Neural cell (in vitro differentiated cells): ENCODE data around the gene SNX21. TPM values are rescaled to one million over a fixed set of nuclear protein-coding genes. Genes with fewer than 3 reads are reported as not detected.

Experiments used
- H2AFZ ChIP-seq: fragments of 200-600, 300-800 bp; sonication (generic), shearing (Covaris generic); 2 replicates; pipeline ENCODE4 v1.6.0; 2014; ENCODE audit warnings: low read depth, mild to moderate bottlenecking, antibody characterized with exemption, low read length, moderate library complexity
- H3F3A ChIP-seq: fragments of 200-600 bp; shearing (Covaris generic); 2 replicates; pipeline ENCODE4 v1.6.1; 2016; ENCODE audit warnings: mild to moderate bottlenecking, moderate library complexity, mixed read lengths, antibody characterized with exemption, low read length; ENCODE audit not compliant: insufficient read depth, poor library complexity, severe bottlenecking
- H3K27ac ChIP-seq: fragments of 200-600, 300-800 bp; sonication (generic), shearing (Covaris generic); 2 replicates; pipeline ENCODE4 v1.5.1; 2014; ENCODE audit warnings: mild to moderate bottlenecking, low read length, moderate library complexity
- H3K27me3 ChIP-seq: fragments of 300-800, 200-600 bp; sonication (generic), shearing (Covaris generic); 2 replicates; pipeline ENCODE4 v1.6.0; 2014; ENCODE audit warnings: mild to moderate bottlenecking, low read depth, low read length, moderate library complexity; ENCODE audit not compliant: insufficient read depth
- H3K36me3 ChIP-seq: fragments of 300-800, 200-600 bp; sonication (generic), shearing (Covaris generic); 2 replicates; pipeline ENCODE4 v1.5.1; 2014; ENCODE audit warnings: mild to moderate bottlenecking, antibody characterized with exemption, low read length, moderate library complexity; ENCODE audit not compliant: insufficient read depth
- H3K4me2 ChIP-seq: fragments of 300-800, 200-600 bp; sonication (generic), shearing (Covaris generic); 2 replicates; pipeline ENCODE4 v1.6.0; 2014; ENCODE audit warnings: mild to moderate bottlenecking, low read length
- H3K4me3 ChIP-seq: fragments of 300-800, 200-600 bp; sonication (generic), shearing (Covaris generic); 2 replicates; pipeline ENCODE4 v1.5.1; 2014; ENCODE audit warnings: mild to moderate bottlenecking, low read length, moderate library complexity
- H3K79me2 ChIP-seq: fragments of 200-600 bp; shearing (Covaris generic); replicated peaks from 2 replicates; pipeline ENCODE4 v1.6.0; 2014; ENCODE audit warnings: mild to moderate bottlenecking, low read length, moderate library complexity; ENCODE audit not compliant: insufficient read depth
- H3K9ac ChIP-seq: fragments of 300-800, 200-600 bp; sonication (generic), shearing (Covaris generic); 2 replicates; pipeline ENCODE4 v1.6.1; 2016; ENCODE audit warnings: mild to moderate bottlenecking, low read length, mixed read lengths
- H3K9me2 ChIP-seq: fragments of 200-600 bp; shearing (Covaris generic); 2 replicates; pipeline ENCODE4 v1.6.1; 2016; ENCODE audit warnings: mild to moderate bottlenecking, low read length, mixed read lengths; ENCODE audit not compliant: insufficient read depth
- H3K9me3 ChIP-seq: fragments of 200-600, 300-800 bp; sonication (generic), shearing (Covaris generic); 2 replicates; pipeline ENCODE4 v1.6.1; 2016; ENCODE audit warnings: mild to moderate bottlenecking, mixed run types, low read length, moderate library complexity, mixed read lengths
- H4K20me1 ChIP-seq: fragments of 200-600 bp; shearing (Covaris generic); 2 replicates; pipeline ENCODE4 v1.6.1; 2016; ENCODE audit warnings: mild to moderate bottlenecking, mixed run types; ENCODE audit not compliant: insufficient read depth
- EP300 ChIP-seq: fragments of 450-650 bp; conservative IDR thresholded peaks from 2 replicates; pipeline ENCODE4 v1.6.1; 2014; ENCODE audit warnings: antibody characterized with exemption, mild to moderate bottlenecking, moderate library complexity; ENCODE audit not compliant: poor library complexity, severe bottlenecking
- EZH2 ChIP-seq: fragments of 200-600, 300-800 bp; shearing (Covaris generic), sonication (generic); IDR thresholded peaks from 2 replicates; pipeline ENCODE4 v1.6.1; 2014; ENCODE audit warnings: antibody characterized with exemption, low read length, borderline replicate concordance, mild to moderate bottlenecking; ENCODE audit not compliant: insufficient read depth, poor library complexity, severe bottlenecking
- MXI1 ChIP-seq: fragments of 450-650 bp; conservative IDR thresholded peaks from 2 replicates; pipeline ENCODE4 v1.6.1; 2014; ENCODE audit warnings: antibody characterized with exemption, mild to moderate bottlenecking; ENCODE audit not compliant: poor library complexity, severe bottlenecking
- POLR2AphosphoS5 ChIP-seq: IDR thresholded peaks from 2 replicates; pipeline ENCODE4 v1.6.1; 2012
- RAD21 ChIP-seq: fragments of 450-650 bp; conservative IDR thresholded peaks from 2 replicates; pipeline ENCODE4 v1.6.1; 2014; ENCODE audit warnings: antibody characterized with exemption, mild to moderate bottlenecking, moderate library complexity
- SMC3 ChIP-seq: fragments of 450-650 bp; conservative IDR thresholded peaks from 2 replicates; pipeline ENCODE4 v1.6.1; 2014; ENCODE audit warnings: antibody characterized with exemption, mild to moderate bottlenecking, moderate library complexity; ENCODE audit not compliant: poor library complexity
- TAF1 ChIP-seq: IDR thresholded peaks from 2 replicates; pipeline ENCODE4 v1.6.1; 2012; ENCODE audit warnings: low read depth
- polyA plus RNA-seq: library from polyadenylated mRNA; depleted of rRNA; stranded (reverse); fragments of >200 nt; gene quantifications from 2 replicates; pipeline ENCODE4 v1.2.3, GENCODE V29; 2014
- TF ChIP-seq, protein P1 (sequence below): IDR thresholded peaks from 2 replicates; pipeline ENCODE4 v1.6.1; 2012; ENCODE audit warnings: borderline replicate concordance
- TF ChIP-seq, protein P2 (sequence below): fragments of 450-650 bp; IDR thresholded peaks from 2 replicates; pipeline ENCODE4 v1.5.1; 2014; ENCODE audit warnings: antibody characterized with exemption, mild to moderate bottlenecking, moderate library complexity; ENCODE audit not compliant: poor library complexity, severe bottlenecking

SNX21 gene
- polyA plus RNA-seq, 1 donor from 2014 or later: 7.2 TPM

DNA sequence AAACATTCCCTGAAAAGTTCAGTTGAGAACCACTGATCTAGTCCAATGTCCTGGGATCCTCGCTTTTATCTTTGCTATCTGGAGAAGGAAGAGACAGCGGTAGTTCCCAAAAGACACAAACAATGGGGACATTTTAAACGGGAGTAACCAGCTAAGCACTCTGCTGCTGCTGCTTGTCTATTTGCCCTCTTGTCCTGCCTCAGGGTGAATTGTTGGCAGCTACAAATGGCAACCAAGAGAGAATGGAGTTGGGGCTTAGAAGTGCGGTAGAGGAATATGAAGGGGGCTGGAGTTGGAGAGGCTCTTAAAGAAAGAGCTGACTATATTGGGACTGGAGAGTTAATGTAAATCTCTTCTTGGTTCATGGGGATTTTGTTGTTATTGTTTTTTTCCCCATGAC, 41.0 kb downstream of the SNX21 start:
- no peak for TF ChIP-seq EZH2
- TF ChIP-seq, protein P1, sequence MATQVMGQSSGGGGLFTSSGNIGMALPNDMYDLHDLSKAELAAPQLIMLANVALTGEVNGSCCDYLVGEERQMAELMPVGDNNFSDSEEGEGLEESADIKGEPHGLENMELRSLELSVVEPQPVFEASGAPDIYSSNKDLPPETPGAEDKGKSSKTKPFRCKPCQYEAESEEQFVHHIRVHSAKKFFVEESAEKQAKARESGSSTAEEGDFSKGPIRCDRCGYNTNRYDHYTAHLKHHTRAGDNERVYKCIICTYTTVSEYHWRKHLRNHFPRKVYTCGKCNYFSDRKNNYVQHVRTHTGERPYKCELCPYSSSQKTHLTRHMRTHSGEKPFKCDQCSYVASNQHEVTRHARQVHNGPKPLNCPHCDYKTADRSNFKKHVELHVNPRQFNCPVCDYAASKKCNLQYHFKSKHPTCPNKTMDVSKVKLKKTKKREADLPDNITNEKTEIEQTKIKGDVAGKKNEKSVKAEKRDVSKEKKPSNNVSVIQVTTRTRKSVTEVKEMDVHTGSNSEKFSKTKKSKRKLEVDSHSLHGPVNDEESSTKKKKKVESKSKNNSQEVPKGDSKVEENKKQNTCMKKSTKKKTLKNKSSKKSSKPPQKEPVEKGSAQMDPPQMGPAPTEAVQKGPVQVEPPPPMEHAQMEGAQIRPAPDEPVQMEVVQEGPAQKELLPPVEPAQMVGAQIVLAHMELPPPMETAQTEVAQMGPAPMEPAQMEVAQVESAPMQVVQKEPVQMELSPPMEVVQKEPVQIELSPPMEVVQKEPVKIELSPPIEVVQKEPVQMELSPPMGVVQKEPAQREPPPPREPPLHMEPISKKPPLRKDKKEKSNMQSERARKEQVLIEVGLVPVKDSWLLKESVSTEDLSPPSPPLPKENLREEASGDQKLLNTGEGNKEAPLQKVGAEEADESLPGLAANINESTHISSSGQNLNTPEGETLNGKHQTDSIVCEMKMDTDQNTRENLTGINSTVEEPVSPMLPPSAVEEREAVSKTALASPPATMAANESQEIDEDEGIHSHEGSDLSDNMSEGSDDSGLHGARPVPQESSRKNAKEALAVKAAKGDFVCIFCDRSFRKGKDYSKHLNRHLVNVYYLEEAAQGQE: no peak
- no peak for TF ChIP-seq POLR2AphosphoS5
- TF ChIP-seq MXI1: no peak
- no peak for TF ChIP-seq EP300
- TF ChIP-seq RAD21: no peak
- TF ChIP-seq, protein P2, sequence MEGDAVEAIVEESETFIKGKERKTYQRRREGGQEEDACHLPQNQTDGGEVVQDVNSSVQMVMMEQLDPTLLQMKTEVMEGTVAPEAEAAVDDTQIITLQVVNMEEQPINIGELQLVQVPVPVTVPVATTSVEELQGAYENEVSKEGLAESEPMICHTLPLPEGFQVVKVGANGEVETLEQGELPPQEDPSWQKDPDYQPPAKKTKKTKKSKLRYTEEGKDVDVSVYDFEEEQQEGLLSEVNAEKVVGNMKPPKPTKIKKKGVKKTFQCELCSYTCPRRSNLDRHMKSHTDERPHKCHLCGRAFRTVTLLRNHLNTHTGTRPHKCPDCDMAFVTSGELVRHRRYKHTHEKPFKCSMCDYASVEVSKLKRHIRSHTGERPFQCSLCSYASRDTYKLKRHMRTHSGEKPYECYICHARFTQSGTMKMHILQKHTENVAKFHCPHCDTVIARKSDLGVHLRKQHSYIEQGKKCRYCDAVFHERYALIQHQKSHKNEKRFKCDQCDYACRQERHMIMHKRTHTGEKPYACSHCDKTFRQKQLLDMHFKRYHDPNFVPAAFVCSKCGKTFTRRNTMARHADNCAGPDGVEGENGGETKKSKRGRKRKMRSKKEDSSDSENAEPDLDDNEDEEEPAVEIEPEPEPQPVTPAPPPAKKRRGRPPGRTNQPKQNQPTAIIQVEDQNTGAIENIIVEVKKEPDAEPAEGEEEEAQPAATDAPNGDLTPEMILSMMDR: no peak
- TF ChIP-seq SMC3: no peak
- no peak for TF ChIP-seq TAF1
- no peak overlapping the region for H3K9ac ChIP-seq

GRCh38 chr20:45878076-45878761, 44.6 kb downstream of the SNX21 start:
- TF ChIP-seq TAF1 (no peak), POLR2AphosphoS5 (no peak), RAD21 (no peak), MXI1 (no peak), EP300 (no peak), EZH2 (no peak), SMC3 (no peak)
- TF ChIP-seq, protein P1: no peak
- TF ChIP-seq, protein P2: no peak
- Histone ChIP-seq H3K27me3 (no peaks in the 10 kb centered on the region), H3K27ac (no peak overlapping the region), H3K9me2 (no peaks in the 10 kb centered on the region), H2AFZ (no peak overlapping the region), H3K4me3 (no peak overlapping the region), H3K9me3 (no peaks in the 10 kb centered on the region), H4K20me1 (no peaks in the 10 kb centered on the region), H3F3A (no peaks in the 10 kb centered on the region), H3K79me2 (peaks cover 12% of the 10 kb centered on the region), H3K36me3 (no peaks in the 10 kb centered on the region), H3K4me2 (no peak overlapping the region), H3K9ac (no peak overlapping the region)

More for the DNA sequence above, 41.0 kb downstream of the SNX21 start:
- no peak overlapping the region for H3K4me3 ChIP-seq
- H3K79me2 ChIP-seq: no peaks in the 10 kb centered on the region
- H3K9me3 ChIP-seq: no peaks in the 10 kb centered on the region
- H3K9me2 ChIP-seq: no peaks in the 10 kb centered on the region
- H3F3A ChIP-seq: no peaks in the 10 kb centered on the region
- H3K36me3 ChIP-seq: no peaks in the 10 kb centered on the region
- no peak overlapping the region for H2AFZ ChIP-seq
- no peak overlapping the region for H3K4me2 ChIP-seq
- H4K20me1 ChIP-seq: no peaks in the 10 kb centered on the region
- no peaks in the 10 kb centered on the region for H3K27me3 ChIP-seq
- H3K27ac ChIP-seq: no peak overlapping the region
